Measurements from ENCODE around the gene TMTC3. TPM values are rescaled to one million over a fixed set of nuclear protein-coding genes. Genes with fewer than 3 reads are reported as not detected.

Gene TMTC3
- total RNA-seq, result 10 to 100 TPM; 29.8 to 45.2 (median 33.2) TPM

DNA sequence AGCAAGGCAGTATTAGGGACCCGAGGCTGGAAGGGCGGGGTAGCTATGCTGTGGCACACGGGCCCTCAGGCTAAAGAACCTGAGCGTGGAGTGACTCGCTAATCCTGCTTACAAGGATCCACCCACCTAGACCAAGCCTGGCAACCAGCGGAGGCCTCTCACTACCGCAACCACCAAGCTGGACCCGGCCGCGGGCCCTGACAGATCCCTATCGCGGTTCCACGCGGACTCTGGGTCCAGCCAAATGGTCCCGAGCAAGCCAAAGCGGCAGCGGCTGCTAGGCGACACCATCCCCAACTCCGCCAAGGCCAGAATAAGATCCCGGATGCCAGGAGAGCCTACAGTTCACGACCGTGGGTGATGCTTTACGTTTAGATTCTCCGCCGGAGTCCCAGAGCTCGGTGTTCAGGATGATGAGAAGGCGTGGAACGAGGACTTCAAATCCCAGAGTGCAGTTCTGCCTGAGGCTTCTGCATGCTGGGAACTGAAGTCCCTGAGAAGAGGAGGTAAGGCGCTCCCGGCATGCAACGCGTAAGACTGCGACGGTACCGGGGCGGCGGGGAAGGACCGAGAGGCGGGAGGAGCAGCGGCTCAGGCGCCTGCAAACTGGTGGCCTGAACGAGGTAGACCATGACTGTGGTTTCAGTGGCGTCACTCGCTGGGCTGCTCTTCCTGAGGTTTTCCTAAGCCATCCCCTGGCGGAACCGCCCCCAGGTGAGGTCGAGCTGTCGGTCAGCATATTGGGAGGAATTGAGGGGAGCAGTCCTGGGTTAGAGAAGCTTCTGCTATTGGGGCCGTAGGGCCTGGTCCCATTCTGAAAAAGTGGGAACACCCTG lies at the start of gene TMTC3, which contains the start of gene CEP290:
TMTC3 (plus strand) TSS at position 534 of the 836 bp plus-strand sequence. CDS start 6,009 bp downstream, outside the sequence.
CEP290 (minus strand) TSS at position 315 of the 836 bp plus-strand sequence. CDS start 781 bp downstream, outside the sequence.
- peak; percentile 98 for DNase-seq (ENCODE audit: low spot score in 2 of 2)
- peak within 1 kb of the TSS; percentile 71 for H3K4me3 ChIP-seq (ENCODE audit: low read depth, poor library complexity, severe bottlenecking)
- TF ChIP-seq, protein P1, sequence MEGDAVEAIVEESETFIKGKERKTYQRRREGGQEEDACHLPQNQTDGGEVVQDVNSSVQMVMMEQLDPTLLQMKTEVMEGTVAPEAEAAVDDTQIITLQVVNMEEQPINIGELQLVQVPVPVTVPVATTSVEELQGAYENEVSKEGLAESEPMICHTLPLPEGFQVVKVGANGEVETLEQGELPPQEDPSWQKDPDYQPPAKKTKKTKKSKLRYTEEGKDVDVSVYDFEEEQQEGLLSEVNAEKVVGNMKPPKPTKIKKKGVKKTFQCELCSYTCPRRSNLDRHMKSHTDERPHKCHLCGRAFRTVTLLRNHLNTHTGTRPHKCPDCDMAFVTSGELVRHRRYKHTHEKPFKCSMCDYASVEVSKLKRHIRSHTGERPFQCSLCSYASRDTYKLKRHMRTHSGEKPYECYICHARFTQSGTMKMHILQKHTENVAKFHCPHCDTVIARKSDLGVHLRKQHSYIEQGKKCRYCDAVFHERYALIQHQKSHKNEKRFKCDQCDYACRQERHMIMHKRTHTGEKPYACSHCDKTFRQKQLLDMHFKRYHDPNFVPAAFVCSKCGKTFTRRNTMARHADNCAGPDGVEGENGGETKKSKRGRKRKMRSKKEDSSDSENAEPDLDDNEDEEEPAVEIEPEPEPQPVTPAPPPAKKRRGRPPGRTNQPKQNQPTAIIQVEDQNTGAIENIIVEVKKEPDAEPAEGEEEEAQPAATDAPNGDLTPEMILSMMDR (IDR thresholded peaks at IDR 0.05), result no peak
- TF ChIP-seq POLR2A (IDR thresholded peaks at IDR 0.05), result no peak
- WGBS, 2 donors, result 0% methylated on average over 46 to 49 of the region's 49 CpGs
- intact Hi-C loops (cut with DNase I; ENCODE audit: low total_unique reads), result no loop called here

DNA sequence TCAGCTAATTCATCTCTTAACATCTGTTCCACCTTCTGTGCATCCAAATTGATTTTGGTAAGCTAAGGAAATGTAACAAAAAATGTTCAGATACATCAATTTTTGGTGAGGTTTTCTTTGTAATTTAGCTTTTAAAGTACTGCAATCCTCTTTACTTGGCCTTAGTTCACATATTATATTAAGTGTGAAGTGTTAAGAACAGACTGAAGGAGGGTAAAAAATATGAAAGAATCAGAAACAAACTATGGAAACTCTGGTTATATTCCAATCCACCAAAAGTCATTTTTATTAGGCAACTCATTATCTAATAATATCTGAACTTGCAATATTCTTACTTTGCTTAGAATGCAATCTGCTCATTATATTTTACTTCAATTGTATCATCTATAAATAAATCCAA lies 49.3 kb upstream of the TMTC3 start:
- intact Hi-C loops (cut with DNase I; ENCODE audit: low total_unique reads), result no loop called here
- DNase-seq (ENCODE audit: low spot score in 2 of 2), result no peak
- H3K4me3 ChIP-seq (ENCODE audit: low read depth, poor library complexity, severe bottlenecking), result no peak overlapping the region
- TF ChIP-seq, protein P1 (IDR thresholded peaks at IDR 0.05), result no peak
- no peak for TF ChIP-seq POLR2A (IDR thresholded peaks at IDR 0.05)

DNA sequence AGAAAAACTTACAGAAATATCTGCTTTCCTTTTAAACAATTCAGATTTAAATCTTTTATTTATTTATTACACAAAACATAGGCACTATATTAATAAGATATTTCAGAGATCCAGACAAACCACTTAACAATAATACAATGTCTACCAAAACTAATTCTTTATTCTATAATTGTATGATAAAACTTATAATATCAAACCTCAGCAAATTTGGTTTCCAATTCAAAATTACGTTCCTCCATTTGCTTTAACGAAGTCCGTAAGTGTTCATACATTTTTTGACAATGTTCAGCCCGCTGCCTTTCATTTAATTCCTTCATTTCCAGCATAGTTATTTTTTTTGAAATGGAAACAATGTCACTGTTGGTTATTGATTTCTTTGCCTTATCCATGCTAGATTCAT lies 48.5 kb upstream of the TMTC3 start:
- H3K4me3 ChIP-seq (ENCODE audit: low read depth, poor library complexity, severe bottlenecking), result no peak overlapping the region
- DNase-seq (ENCODE audit: low spot score in 2 of 2), result no peak
- WGBS, 2 donors, result 97 to 99% methylated on average over 4 of the region's 4 CpGs
- TF ChIP-seq, protein P1 (IDR thresholded peaks at IDR 0.05), result no peak
- TF ChIP-seq POLR2A (IDR thresholded peaks at IDR 0.05), result no peak
- intact Hi-C loops (cut with DNase I; ENCODE audit: low total_unique reads), result no loop called here

DNA sequence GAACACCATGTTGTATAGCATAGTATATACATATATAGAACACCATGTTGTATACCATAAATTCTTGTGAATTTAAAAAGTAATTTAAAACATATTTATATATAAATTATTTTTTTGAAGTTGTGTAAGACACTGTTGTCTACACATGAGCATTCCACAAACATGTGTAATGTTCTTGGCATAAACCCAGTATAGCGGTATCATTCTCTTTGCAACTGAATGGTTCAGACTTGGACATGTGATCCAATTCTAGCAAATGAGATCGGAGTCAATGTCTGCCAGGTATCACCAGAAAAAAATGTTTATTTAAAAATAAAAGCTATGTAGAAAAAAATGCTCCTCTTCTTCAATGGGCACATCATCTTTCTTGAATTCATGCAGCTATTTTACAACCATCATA lies 34.1 kb upstream of the TMTC3 start:
- no peak for DNase-seq (ENCODE audit: low spot score in 2 of 2)
- intact Hi-C loops (cut with DNase I; ENCODE audit: low total_unique reads), result no loop called here
- no peak overlapping the region for H3K4me3 ChIP-seq (ENCODE audit: low read depth, poor library complexity, severe bottlenecking)
- TF ChIP-seq, protein P1 (IDR thresholded peaks at IDR 0.05), result no peak
- no peak for TF ChIP-seq POLR2A (IDR thresholded peaks at IDR 0.05)
- 93 to 94% methylated on average over 2 of the region's 2 CpGs for WGBS, 2 donors

DNA sequence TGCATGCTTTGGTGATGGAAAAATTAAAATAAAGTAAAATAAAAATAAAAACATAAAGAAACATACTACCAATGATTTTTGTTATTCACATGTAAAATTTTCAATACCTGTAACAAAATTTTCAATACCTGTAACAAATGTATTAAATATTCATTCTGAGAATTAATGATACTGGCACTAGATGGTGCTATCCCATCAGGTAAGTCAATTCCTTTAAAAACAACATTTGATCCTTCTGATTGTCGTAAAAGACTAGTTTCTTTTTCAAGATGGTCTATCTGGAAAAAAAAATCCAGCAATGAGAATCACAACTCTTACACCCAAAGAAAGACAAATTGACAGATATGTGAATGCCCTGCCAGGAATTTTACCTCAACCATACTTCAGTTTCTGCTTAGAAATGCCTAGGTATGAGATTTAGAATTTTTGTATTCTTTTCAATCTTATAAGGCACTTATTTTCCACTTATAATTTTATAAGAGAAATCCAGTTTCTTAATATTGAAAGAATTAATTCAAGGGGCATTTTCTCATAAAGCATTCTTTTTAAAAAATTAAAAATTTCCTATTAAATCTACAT lies 30.9 kb upstream of the TMTC3 start:
- no peak overlapping the region for H3K4me3 ChIP-seq (ENCODE audit: low read depth, poor library complexity, severe bottlenecking)
- WGBS, 2 donors, result 4 to 13% methylated on average over 1 of the region's 1 CpG
- intact Hi-C loops (cut with DNase I; ENCODE audit: low total_unique reads), result no loop called here
- no peak for TF ChIP-seq POLR2A (IDR thresholded peaks at IDR 0.05)
- TF ChIP-seq, protein P1 (IDR thresholded peaks at IDR 0.05), result no peak
- no peak for DNase-seq (ENCODE audit: low spot score in 2 of 2)

Data from lower leg skin (tissue), 4 donors.